ENCODE data around the gene ADGRF5.

The ADGRF5 gene

DNA sequence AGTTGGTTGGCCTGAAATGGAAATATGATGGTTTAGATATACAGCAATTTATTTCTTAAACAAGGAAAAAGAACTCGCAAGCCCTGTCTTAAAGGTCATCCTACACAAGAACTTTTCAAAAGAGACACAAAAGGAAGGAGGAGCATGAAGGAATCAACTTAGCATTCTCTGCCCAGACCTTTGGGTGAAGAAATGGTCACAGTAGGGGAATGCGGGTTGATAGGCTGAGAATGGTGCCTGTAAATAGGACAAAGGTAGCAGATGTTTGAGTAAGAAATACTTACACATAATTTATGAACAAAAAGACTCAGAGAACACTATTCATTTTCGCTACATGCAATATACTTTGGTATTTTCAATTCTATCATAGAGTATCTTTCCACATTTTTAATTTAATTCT lies 15.0 kb downstream of the ADGRF5 start:
- Histone ChIP-seq H3K27me3 (replicated peaks; ENCODE audit: control insufficient read depth, insufficient read depth, low read length) (peaks cover 5% of the 10 kb centered on the region), H3K4me3 (ENCODE audit: low read length) (no peak overlapping the region), H3K36me3 (ENCODE audit: control insufficient read depth, insufficient read depth, low read length, severe bottlenecking) (no peaks in the 10 kb centered on the region), H3K9me3 (ENCODE audit: control insufficient read depth, low read length) (no peaks in the 10 kb centered on the region), H3K4me1 (ENCODE audit: control insufficient read depth, insufficient read depth, low read length) (peaks cover 7% of the 10 kb centered on the region), H3K9ac (ENCODE audit: low read length) (no peak overlapping the region)
- DNase-seq (ENCODE audit: low read depth), result no peak

DNA sequence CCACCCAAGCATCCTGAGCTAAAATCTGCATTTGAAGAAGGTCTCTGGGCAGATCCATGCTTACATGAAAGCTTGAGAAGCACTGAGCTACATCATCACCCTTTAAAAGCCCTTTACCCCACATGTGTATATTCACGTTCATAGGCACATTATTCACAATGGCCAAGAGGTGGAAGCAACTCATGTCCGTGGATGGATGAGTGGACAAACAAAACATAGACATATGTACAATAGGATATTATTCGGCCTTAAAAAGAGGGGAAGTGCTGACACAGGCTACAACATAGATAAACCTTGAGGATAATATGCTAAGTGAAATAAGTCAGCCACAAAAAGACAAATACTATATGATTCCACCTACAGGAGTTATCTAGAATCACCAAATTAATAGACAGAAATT lies 17.6 kb downstream of the ADGRF5 start:
- no peaks in the 10 kb centered on the region for H3K36me3 ChIP-seq (ENCODE audit: control insufficient read depth, insufficient read depth, low read length, severe bottlenecking)
- H3K4me1 ChIP-seq (ENCODE audit: control insufficient read depth, insufficient read depth, low read length), result peaks cover 7% of the 10 kb centered on the region
- no peak overlapping the region for H3K4me3 ChIP-seq (ENCODE audit: low read length)
- no peak overlapping the region for H3K9ac ChIP-seq (ENCODE audit: low read length)
- no peak for DNase-seq (ENCODE audit: low read depth)
- H3K27me3 ChIP-seq (replicated peaks; ENCODE audit: control insufficient read depth, insufficient read depth, low read length), result peaks cover 12% of the 10 kb centered on the region
- no peaks in the 10 kb centered on the region for H3K9me3 ChIP-seq (ENCODE audit: control insufficient read depth, low read length)

DNA sequence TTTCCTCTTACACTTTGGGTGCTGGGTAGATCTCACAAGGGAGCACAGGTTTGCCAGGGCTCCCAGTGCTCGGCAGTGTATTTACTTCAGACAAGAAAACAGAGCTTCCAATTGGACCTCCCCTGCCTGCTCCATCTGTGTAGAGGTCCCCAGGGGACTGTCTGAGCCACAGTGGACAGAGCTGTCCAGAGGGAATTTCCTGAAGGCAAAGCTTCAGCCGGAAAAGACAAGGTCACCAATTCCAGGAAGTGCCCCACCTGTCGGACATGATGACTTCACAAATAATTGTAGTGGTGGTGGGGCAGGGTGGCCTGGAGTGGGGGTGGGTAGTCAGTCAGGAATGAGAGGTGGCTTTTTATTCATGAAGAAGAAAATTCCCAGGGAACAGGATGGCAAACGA lies 18.6 kb downstream of the ADGRF5 start:
- H3K4me1 ChIP-seq (ENCODE audit: control insufficient read depth, insufficient read depth, low read length), result peaks cover 9% of the 10 kb centered on the region
- no peaks in the 10 kb centered on the region for H3K36me3 ChIP-seq (ENCODE audit: control insufficient read depth, insufficient read depth, low read length, severe bottlenecking)
- H3K9me3 ChIP-seq (ENCODE audit: control insufficient read depth, low read length), result no peaks in the 10 kb centered on the region
- no peak overlapping the region for H3K9ac ChIP-seq (ENCODE audit: low read length)
- H3K27me3 ChIP-seq (replicated peaks; ENCODE audit: control insufficient read depth, insufficient read depth, low read length), result peaks cover 18% of the 10 kb centered on the region
- no peak for DNase-seq (ENCODE audit: low read depth)
- no peak overlapping the region for H3K4me3 ChIP-seq (ENCODE audit: low read length)

DNA sequence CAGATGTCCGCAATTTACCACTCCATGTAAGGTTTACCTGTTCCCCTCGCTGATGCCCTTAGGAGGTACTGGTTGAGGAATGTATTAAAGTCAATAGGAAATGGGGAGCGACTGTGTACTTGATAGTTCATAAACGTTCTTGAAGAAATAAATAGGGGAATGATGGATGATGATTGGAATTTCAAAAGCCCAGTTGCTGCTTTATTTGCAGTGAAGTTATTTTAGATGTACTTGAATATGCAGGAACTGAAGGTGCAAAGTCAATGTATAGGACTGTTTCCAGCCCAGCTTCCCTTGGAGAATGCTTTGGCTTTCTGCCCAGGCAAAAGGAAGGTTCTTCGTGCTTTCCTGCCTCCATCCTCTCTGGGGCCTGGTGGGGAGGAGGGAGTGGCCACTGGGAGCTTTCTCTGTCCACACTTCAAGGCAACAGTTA lies 19.8 kb downstream of the ADGRF5 start:
- H3K9ac ChIP-seq (ENCODE audit: low read length), result no peak overlapping the region

DNA sequence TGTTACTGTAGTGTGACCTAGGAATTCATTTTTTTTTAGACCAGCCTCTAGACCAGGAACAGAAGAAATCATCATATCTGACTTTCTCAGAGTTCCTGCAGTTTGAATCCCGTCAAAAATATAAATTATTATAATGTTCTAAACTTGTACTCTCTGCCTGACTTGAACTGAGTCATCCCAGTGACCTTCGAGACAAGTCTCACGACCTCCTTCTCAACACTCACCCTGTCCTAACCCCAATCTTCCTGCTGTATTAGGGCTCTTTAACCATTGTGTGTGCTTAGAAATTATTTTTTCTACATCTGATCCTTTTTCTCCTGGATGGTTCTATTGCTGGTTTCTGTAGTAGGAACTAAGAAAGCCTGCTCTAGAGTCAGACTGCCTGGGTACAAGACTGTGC lies 21.5 kb downstream of the ADGRF5 start:
- Histone ChIP-seq H3K4me1 (ENCODE audit: control insufficient read depth, insufficient read depth, low read length) (peaks cover 3% of the 10 kb centered on the region), H3K27me3 (replicated peaks; ENCODE audit: control insufficient read depth, insufficient read depth, low read length) (peaks cover 18% of the 10 kb centered on the region), H3K9me3 (ENCODE audit: control insufficient read depth, low read length) (no peaks in the 10 kb centered on the region), H3K36me3 (ENCODE audit: control insufficient read depth, insufficient read depth, low read length, severe bottlenecking) (no peaks in the 10 kb centered on the region), H3K4me3 (ENCODE audit: low read length) (no peak overlapping the region), H3K9ac (ENCODE audit: low read length) (no peak overlapping the region)
- no peak for DNase-seq (ENCODE audit: low read depth)

More for the DNA sequence above, 19.8 kb downstream of the ADGRF5 start:
- peaks cover 18% of the 10 kb centered on the region for H3K27me3 ChIP-seq (replicated peaks; ENCODE audit: control insufficient read depth, insufficient read depth, low read length)
- no peak for DNase-seq (ENCODE audit: low read depth)
- H3K36me3 ChIP-seq (ENCODE audit: control insufficient read depth, insufficient read depth, low read length, severe bottlenecking), result no peaks in the 10 kb centered on the region
- H3K9me3 ChIP-seq (ENCODE audit: control insufficient read depth, low read length), result no peaks in the 10 kb centered on the region
- H3K4me3 ChIP-seq (ENCODE audit: low read length), result no peak overlapping the region
- peaks cover 10% of the 10 kb centered on the region for H3K4me1 ChIP-seq (ENCODE audit: control insufficient read depth, insufficient read depth, low read length)

DNA sequence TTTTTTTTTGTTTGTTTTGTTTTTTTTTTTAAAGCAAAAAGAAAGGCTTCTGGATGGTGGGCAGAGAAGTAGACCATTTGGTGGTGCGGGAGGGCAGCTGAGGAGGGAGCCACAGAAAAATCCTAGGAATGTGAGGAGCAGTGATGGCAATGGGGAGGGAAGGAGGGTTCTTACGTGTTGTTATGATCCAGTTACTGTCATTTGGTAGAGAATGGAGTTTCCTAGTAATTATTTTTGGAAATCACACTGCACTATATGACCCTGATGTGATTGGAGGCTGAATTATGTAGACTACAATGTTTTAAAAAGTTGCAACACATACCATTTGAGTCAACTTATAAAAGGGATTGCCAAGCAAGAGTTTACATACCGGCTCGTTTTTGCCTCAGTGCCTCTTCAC lies 22.1 kb downstream of the ADGRF5 start:
- no peak for DNase-seq (ENCODE audit: low read depth)
- no peaks in the 10 kb centered on the region for H3K36me3 ChIP-seq (ENCODE audit: control insufficient read depth, insufficient read depth, low read length, severe bottlenecking)
- no peaks in the 10 kb centered on the region for H3K9me3 ChIP-seq (ENCODE audit: control insufficient read depth, low read length)
- H3K9ac ChIP-seq (ENCODE audit: low read length), result no peak overlapping the region
- H3K4me1 ChIP-seq (ENCODE audit: control insufficient read depth, insufficient read depth, low read length), result peaks cover 3% of the 10 kb centered on the region
- no peak overlapping the region for H3K4me3 ChIP-seq (ENCODE audit: low read length)
- H3K27me3 ChIP-seq (replicated peaks; ENCODE audit: control insufficient read depth, insufficient read depth, low read length), result peaks cover 18% of the 10 kb centered on the region

DNA sequence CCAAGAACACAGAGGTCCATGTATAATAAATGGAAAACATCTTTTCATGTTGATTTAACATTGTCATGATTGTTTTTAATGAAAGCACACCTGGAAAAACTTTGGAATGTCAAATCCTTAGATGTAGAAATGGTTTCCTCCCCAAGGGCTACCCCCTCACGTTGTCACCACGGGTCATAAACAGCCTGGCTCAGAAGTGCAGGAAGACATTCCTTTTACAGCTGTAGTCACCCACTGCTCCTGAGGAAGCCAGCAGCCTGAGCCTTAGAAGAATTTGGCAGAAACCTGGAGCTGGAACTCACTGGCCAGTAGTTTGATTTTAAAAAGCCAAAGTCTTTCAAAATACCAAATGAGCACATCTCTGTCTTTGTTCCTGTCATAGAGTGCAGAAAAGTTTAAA lies 23.7 kb downstream of the ADGRF5 start:
- no peak for DNase-seq (ENCODE audit: low read depth)

DNA sequence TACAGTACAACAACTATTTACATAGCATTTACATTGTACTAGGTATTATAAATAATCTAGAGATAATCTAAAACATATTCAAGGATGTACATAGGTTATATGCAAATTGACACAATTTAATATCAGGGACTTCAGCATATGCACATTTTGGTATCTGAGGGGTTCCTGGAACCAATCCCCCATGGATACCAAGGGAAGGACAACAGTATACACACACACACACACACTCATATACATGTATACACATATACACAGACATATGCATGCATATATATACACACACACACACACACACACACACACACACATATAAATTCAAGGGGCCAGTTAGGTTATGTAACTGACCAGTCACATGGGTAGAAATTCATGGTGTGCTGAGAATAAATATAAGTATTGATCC lies 24.9 kb downstream of the ADGRF5 start:
- H3K9me3 ChIP-seq (ENCODE audit: control insufficient read depth, low read length), result no peaks in the 10 kb centered on the region
- H3K9ac ChIP-seq (ENCODE audit: low read length), result no peak overlapping the region
- H3K36me3 ChIP-seq (ENCODE audit: control insufficient read depth, insufficient read depth, low read length, severe bottlenecking), result no peaks in the 10 kb centered on the region
- peaks cover 3% of the 10 kb centered on the region for H3K4me1 ChIP-seq (ENCODE audit: control insufficient read depth, insufficient read depth, low read length)
- DNase-seq (ENCODE audit: low read depth), result no peak
- no peak overlapping the region for H3K4me3 ChIP-seq (ENCODE audit: low read length)
- H3K27me3 ChIP-seq (replicated peaks; ENCODE audit: control insufficient read depth, insufficient read depth, low read length), result peaks cover 14% of the 10 kb centered on the region

More for the DNA sequence above, 23.7 kb downstream of the ADGRF5 start:
- Histone ChIP-seq H3K4me1 (ENCODE audit: control insufficient read depth, insufficient read depth, low read length) (peaks cover 3% of the 10 kb centered on the region), H3K27me3 (replicated peaks; ENCODE audit: control insufficient read depth, insufficient read depth, low read length) (peaks cover 18% of the 10 kb centered on the region), H3K9ac (ENCODE audit: low read length) (no peak overlapping the region), H3K9me3 (ENCODE audit: control insufficient read depth, low read length) (no peaks in the 10 kb centered on the region), H3K4me3 (ENCODE audit: low read length) (no peak overlapping the region), H3K36me3 (ENCODE audit: control insufficient read depth, insufficient read depth, low read length, severe bottlenecking) (no peaks in the 10 kb centered on the region)

DNA sequence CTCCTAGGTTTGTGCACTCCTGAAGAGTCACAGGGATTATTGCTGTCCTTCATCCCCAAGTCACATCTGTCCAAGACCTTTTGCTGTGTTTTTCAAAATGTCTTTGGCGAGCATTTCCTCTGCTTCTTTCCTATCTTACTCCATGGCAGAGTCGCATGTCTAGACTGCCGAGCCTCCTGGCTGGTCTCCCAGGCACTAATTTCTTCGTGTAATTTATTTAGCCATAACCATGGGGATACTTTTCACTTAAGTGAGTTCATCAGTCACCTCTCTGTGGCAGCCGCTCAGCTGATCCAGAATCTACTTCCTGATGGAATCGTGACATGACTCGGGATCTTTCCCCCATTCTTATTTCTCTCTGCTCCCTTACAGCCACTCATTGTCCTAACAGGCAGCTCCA lies 25.8 kb downstream of the ADGRF5 start:
- H3K4me3 ChIP-seq (ENCODE audit: low read length), result no peak overlapping the region
- peaks cover 6% of the 10 kb centered on the region for H3K27me3 ChIP-seq (replicated peaks; ENCODE audit: control insufficient read depth, insufficient read depth, low read length)
- H3K36me3 ChIP-seq (ENCODE audit: control insufficient read depth, insufficient read depth, low read length, severe bottlenecking), result no peaks in the 10 kb centered on the region
- DNase-seq (ENCODE audit: low read depth), result no peak
- no peak overlapping the region for H3K9ac ChIP-seq (ENCODE audit: low read length)
- H3K4me1 ChIP-seq (ENCODE audit: control insufficient read depth, insufficient read depth, low read length), result peaks cover 3% of the 10 kb centered on the region
- H3K9me3 ChIP-seq (ENCODE audit: control insufficient read depth, low read length), result no peaks in the 10 kb centered on the region

DNA sequence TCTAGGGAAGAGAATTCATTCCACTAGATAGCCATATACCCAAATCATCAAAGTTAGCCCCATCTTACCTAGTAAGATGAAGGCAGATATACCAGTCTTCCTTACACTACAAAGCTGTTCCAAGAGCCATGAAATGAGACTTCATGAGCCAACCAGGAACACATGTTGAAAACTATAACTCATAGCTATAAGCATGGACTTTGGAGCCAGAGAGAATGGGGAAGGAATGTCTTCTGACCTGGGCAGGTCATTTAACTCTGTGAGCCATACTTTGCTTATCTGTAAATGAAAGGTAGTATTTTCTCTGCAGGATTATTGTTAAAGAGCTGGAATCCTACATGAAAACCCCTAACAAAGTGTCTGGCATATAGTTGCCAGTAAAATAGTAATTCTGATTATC lies 27.3 kb downstream of the ADGRF5 start:
- H3K9ac ChIP-seq (ENCODE audit: low read length), result no peak overlapping the region
- no peak overlapping the region for H3K4me3 ChIP-seq (ENCODE audit: low read length)
- no peak for DNase-seq (ENCODE audit: low read depth)
- H3K4me1 ChIP-seq (ENCODE audit: control insufficient read depth, insufficient read depth, low read length), result peaks cover 3% of the 10 kb centered on the region
- H3K9me3 ChIP-seq (ENCODE audit: control insufficient read depth, low read length), result no peaks in the 10 kb centered on the region
- no peaks in the 10 kb centered on the region for H3K36me3 ChIP-seq (ENCODE audit: control insufficient read depth, insufficient read depth, low read length, severe bottlenecking)
- peaks cover 6% of the 10 kb centered on the region for H3K27me3 ChIP-seq (replicated peaks; ENCODE audit: control insufficient read depth, insufficient read depth, low read length)

DNA sequence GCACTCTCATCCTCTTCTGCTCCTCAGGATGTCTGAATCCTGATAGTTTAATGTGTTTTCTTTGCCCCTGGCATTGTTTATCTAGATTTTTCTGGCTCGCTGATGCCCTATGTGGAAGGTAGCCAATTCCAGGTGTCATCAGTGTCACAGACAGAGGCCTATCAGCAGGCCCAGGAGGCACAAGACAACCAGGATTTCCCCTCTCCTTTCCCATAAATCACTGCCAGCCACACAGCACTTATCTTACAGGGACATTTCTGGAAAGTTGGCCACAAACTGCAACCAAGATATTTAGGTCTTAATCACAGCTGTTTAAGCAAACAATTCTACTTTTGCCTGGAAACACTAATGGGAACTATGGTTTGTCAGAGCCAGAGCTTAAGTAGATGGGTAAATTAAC lies 28.1 kb downstream of the ADGRF5 start:
- peaks cover 2% of the 10 kb centered on the region for H3K27me3 ChIP-seq (replicated peaks; ENCODE audit: control insufficient read depth, insufficient read depth, low read length)
- H3K9me3 ChIP-seq (ENCODE audit: control insufficient read depth, low read length), result no peaks in the 10 kb centered on the region
- H3K9ac ChIP-seq (ENCODE audit: low read length), result no peak overlapping the region
- H3K36me3 ChIP-seq (ENCODE audit: control insufficient read depth, insufficient read depth, low read length, severe bottlenecking), result no peaks in the 10 kb centered on the region
- peaks cover 3% of the 10 kb centered on the region for H3K4me1 ChIP-seq (ENCODE audit: control insufficient read depth, insufficient read depth, low read length)
- DNase-seq (ENCODE audit: low read depth), result no peak
- H3K4me3 ChIP-seq (ENCODE audit: low read length), result no peak overlapping the region

DNA sequence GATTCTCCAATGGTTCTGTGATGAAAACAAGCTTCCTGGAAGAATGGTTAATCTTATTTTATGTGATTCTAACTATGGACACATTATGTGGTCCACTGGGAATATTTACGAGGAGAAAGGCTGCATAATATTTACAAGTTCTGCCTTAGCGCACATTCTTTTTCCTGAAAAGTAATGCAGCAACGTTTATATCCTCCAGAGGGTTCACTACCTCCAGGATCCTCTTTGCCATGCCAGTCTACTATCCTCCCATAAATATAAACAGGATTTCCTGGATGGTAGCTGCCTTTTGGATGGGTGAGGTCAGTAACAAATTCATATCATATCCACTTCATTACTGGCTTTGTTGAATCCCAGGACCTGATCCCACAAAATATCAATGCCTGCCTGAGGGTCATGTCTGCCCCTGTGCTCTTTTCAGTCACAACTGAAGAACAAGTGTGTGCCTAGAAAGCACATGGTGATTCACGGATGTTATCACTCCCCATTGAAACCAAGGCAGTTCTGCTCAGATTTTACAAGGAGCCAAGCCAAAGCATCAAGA lies 30.4 kb downstream of the ADGRF5 start:
- H3K27me3 ChIP-seq (replicated peaks; ENCODE audit: control insufficient read depth, insufficient read depth, low read length), result no peaks in the 10 kb centered on the region
- H3K4me1 ChIP-seq (ENCODE audit: control insufficient read depth, insufficient read depth, low read length), result no peaks in the 10 kb centered on the region
- H3K9ac ChIP-seq (ENCODE audit: low read length), result no peak overlapping the region
- no peaks in the 10 kb centered on the region for H3K36me3 ChIP-seq (ENCODE audit: control insufficient read depth, insufficient read depth, low read length, severe bottlenecking)
- no peak overlapping the region for H3K4me3 ChIP-seq (ENCODE audit: low read length)
- no peak for DNase-seq (ENCODE audit: low read depth)
- no peaks in the 10 kb centered on the region for H3K9me3 ChIP-seq (ENCODE audit: control insufficient read depth, low read length)

Measured in adipocyte (in vitro differentiated cells).